Fibroblast of lung (primary cell): Measurements from ENCODE around the gene ADRB1. TPM values are rescaled to one million over a fixed set of nuclear protein-coding genes. Genes with fewer than 3 reads are reported as not detected.

ENCODE experiments used
- DNase-seq, 2 donors: peaks; one replicate each; pipeline versions ENCODE4 v3.0.0 to v3.0.0-alpha.2; 2010; ENCODE audit warnings: low read depth in 2 of 2
- H2AFZ ChIP-seq: 2 replicates; pipeline ENCODE4 v1.5.1; 2012; ENCODE audit warnings: low read length, control low read depth, inconsistent platforms
- H3K27ac ChIP-seq: 2 replicates; pipeline ENCODE4 v1.5.1; 2011; ENCODE audit warnings: low read length, control low read depth; ENCODE audit not compliant: insufficient read depth
- H3K27me3 ChIP-seq: 2 replicates; pipeline ENCODE4 v1.5.1; 2011; ENCODE audit warnings: mild to moderate bottlenecking, low read length; ENCODE audit not compliant: control insufficient read depth, insufficient read depth
- H3K36me3 ChIP-seq: 2 replicates; pipeline ENCODE4 v1.5.1; 2011; ENCODE audit warnings: low read length; ENCODE audit not compliant: control insufficient read depth, insufficient read depth
- H3K4me1 ChIP-seq: 2 replicates; pipeline ENCODE4 v1.5.1; 2011; ENCODE audit warnings: low read length; ENCODE audit not compliant: control insufficient read depth, insufficient read depth; ENCODE audit errors: extremely low read depth
- H3K4me2 ChIP-seq: 2 replicates; pipeline ENCODE4 v1.5.1; 2011; ENCODE audit warnings: low read length, control low read depth; ENCODE audit not compliant: insufficient read depth; ENCODE audit errors: extremely low read depth
- H3K4me3 ChIP-seq, 4 experiments: fragments of 200-600 bp in 1 of 4; sonication (generic) in 1 of 4; replicated peaks in 1 of 4; 2 replicates each; pipeline ENCODE4 v1.5.1; 2011 to 2016; ENCODE audit warnings: low read length in 4 of 4, low read depth in 3 of 4, mild to moderate bottlenecking in 3 of 4, control low read depth in 2 of 4, inconsistent platforms in 1 of 4, mixed read lengths in 1 of 4; ENCODE audit not compliant: insufficient read depth in 1 of 4; ENCODE audit errors: control extremely low read depth in 1 of 4
- H3K79me2 ChIP-seq: 2 replicates; pipeline ENCODE4 v1.5.1; 2012; ENCODE audit warnings: mild to moderate bottlenecking, low read length, inconsistent platforms; ENCODE audit not compliant: control insufficient read depth, insufficient read depth
- H3K9ac ChIP-seq: 2 replicates; pipeline ENCODE4 v1.5.1; 2011; ENCODE audit warnings: mild to moderate bottlenecking, low read length, control low read depth; ENCODE audit not compliant: insufficient read depth
- H3K9me3 ChIP-seq: 2 replicates; pipeline ENCODE4 v1.5.1; 2012; ENCODE audit warnings: low read depth, low read length; ENCODE audit not compliant: control insufficient read depth, insufficient read depth
- H4K20me1 ChIP-seq: 2 replicates; pipeline ENCODE4 v1.5.1; 2011; ENCODE audit warnings: low read length; ENCODE audit not compliant: control insufficient read depth, insufficient read depth; ENCODE audit errors: extremely low read depth
- CTCF ChIP-seq, 2 donors: IDR thresholded peaks in 1 of 2; conservative IDR thresholded peaks in 1 of 2; 1 replicate in 1 of 2; 2 replicates in 1 of 2; pipeline ENCODE4 v1.5.1; 2011 to 2012; ENCODE audit warnings: low read length in 2 of 2, control low read depth in 1 of 2, inconsistent platforms in 1 of 2, low read depth in 1 of 2, mild to moderate bottlenecking in 1 of 2
- EZH2 ChIP-seq: IDR thresholded peaks from 2 replicates; pipeline ENCODE4 v1.5.1; 2012; ENCODE audit warnings: low read length, control low read depth, mild to moderate bottlenecking; ENCODE audit errors: missing control alignments
- polyA plus RNA-seq, 2 donors: library from polyadenylated mRNA; depleted of rRNA in 1 of 2; stranded (reverse) in 1 of 2; unstranded in 1 of 2; fragments of >200 nt; gene quantifications; 2 replicates each; pipeline ENCODE4 v1.2.1, GENCODE V29; 2011 to 2012; ENCODE audit warnings: missing spikeins in 1 of 2
- total RNA-seq: library from RNA; depleted of rRNA; stranded (reverse); fragments of >200 nt; gene quantifications from 2 replicates; pipeline ENCODE4 v1.2.1, GENCODE V29; 2014

Gene ADRB1
- total and polyA plus RNA-seq, 2 donors (not counting 1 experiment from before 2014, with no cell fraction given), result not detected

GRCh38 chr10:114048472-114048871 is 4.8 kb downstream of the ADRB1 start:
- no peak overlapping the region for H3K9ac ChIP-seq
- H3K27ac ChIP-seq, result no peak overlapping the region
- no peak overlapping the region for H3K4me3 ChIP-seq
- no peaks in the 10 kb centered on the region for H4K20me1 ChIP-seq
- H3K79me2 ChIP-seq, result no peaks in the 10 kb centered on the region
- H3K4me2 ChIP-seq, result no peak overlapping the region
- H3K9me3 ChIP-seq, result no peaks in the 10 kb centered on the region
- TF ChIP-seq CTCF (conservative IDR thresholded peaks at IDR 0.05 in 1 of 2, IDR thresholded peaks at IDR 0.05 in 1 of 2; ENCODE audit: low read depth in 1 of 2, low read length in 2 of 2), result no peak
- TF ChIP-seq EZH2, result no peak
- peaks cover 20% of the 10 kb centered on the region for H3K27me3 ChIP-seq
- DNase-seq, result no peak
- H3K4me1 ChIP-seq, result no peaks in the 10 kb centered on the region
- H2AFZ ChIP-seq, result no peak overlapping the region
- no peaks in the 10 kb centered on the region for H3K36me3 ChIP-seq

- Histone ChIP-seq H3K9ac (no peak overlapping the region), H3K79me2 (no peaks in the 10 kb centered on the region), H3K4me2 (no peak overlapping the region), H3K9me3 (no peaks in the 10 kb centered on the region), H2AFZ (no peak overlapping the region), H3K4me1 (no peaks in the 10 kb centered on the region), H4K20me1 (no peaks in the 10 kb centered on the region), H3K27me3 (no peaks in the 10 kb centered on the region), H3K4me3 (no peak overlapping the region), H3K27ac (no peak overlapping the region), H3K36me3 (no peaks in the 10 kb centered on the region)
- no peak for DNase-seq
- TF ChIP-seq CTCF (conservative IDR thresholded peaks at IDR 0.05 in 1 of 2, IDR thresholded peaks at IDR 0.05 in 1 of 2; ENCODE audit: low read depth in 1 of 2, low read length in 2 of 2) (no peak), EZH2 (no peak)
These were observed 8.0 kb downstream of the ADRB1 start for GRCh38 chr10:114051714-114052113.

GRCh38 chr10:114052255-114052654 is 8.6 kb downstream of the ADRB1 start:
- H3K4me3 ChIP-seq, result no peak overlapping the region
- H3K36me3 ChIP-seq, result no peaks in the 10 kb centered on the region
- no peak overlapping the region for H3K27ac ChIP-seq
- H3K27me3 ChIP-seq, result no peaks in the 10 kb centered on the region
- H3K4me1 ChIP-seq, result no peaks in the 10 kb centered on the region
- no peak overlapping the region for H3K9ac ChIP-seq
- no peak overlapping the region for H3K4me2 ChIP-seq
- DNase-seq, result no peak
- no peak overlapping the region for H2AFZ ChIP-seq
- H3K79me2 ChIP-seq, result no peaks in the 10 kb centered on the region
- TF ChIP-seq EZH2 (no peak), CTCF (conservative IDR thresholded peaks at IDR 0.05 in 1 of 2, IDR thresholded peaks at IDR 0.05 in 1 of 2; ENCODE audit: low read depth in 1 of 2, low read length in 2 of 2) (no peak)
- H4K20me1 ChIP-seq, result no peaks in the 10 kb centered on the region
- H3K9me3 ChIP-seq, result no peaks in the 10 kb centered on the region
